HL-60 (cell line): Measurements from ENCODE around the gene VDAC2.

Source experiments
- CTCF ChIP-seq: IDR thresholded peaks from one replicate; pipeline ENCODE4 v1.5.1; 2011; ENCODE audit warnings: low read length, control low read depth, inconsistent platforms; ENCODE audit not compliant: insufficient read depth
- GABPA ChIP-seq: IDR thresholded peaks from 2 replicates; pipeline ENCODE4 v1.6.1; 2012; ENCODE audit warnings: low read depth
- POLR2AphosphoS5 ChIP-seq: IDR thresholded peaks from 2 replicates; pipeline ENCODE4 v1.6.1; 2012; ENCODE audit warnings: low read depth
- REST ChIP-seq: IDR thresholded peaks from 2 replicates; pipeline ENCODE4 v1.6.1; 2012; ENCODE audit warnings: low read depth; ENCODE audit not compliant: insufficient replicate concordance
- SPI1 ChIP-seq: IDR thresholded peaks from 2 replicates; pipeline ENCODE4 v1.6.1; 2012; ENCODE audit warnings: low read depth, mild to moderate bottlenecking, borderline replicate concordance

GRCh38 chr10:75202321-75203045, 8.1 kb upstream of the VDAC2 start:
- TF ChIP-seq CTCF: no peak
- no peak for TF ChIP-seq REST
- no peak for TF ChIP-seq POLR2AphosphoS5
- no peak for TF ChIP-seq SPI1
- no peak for TF ChIP-seq GABPA
